Suprapubic skin (tissue), 4 donors: ENCODE measurements around the gene SLC25A11. TPM values are rescaled to one million over a fixed set of nuclear protein-coding genes. Genes with fewer than 3 reads are reported as not detected.

Source experiments
- DNase-seq, 2 donors: peaks; one replicate each; pipeline ENCODE4 v3.0.0-alpha.2; 2019; ENCODE audit warnings: low spot score in 2 of 2
- H3K27ac ChIP-seq: fragments of 200-600 bp; sonication (generic); one replicate; pipeline ENCODE4 v1.5.1; 2019
- H3K27me3 ChIP-seq: fragments of 200-600 bp; sonication (generic); one replicate; pipeline ENCODE4 v1.5.1; 2019
- H3K36me3 ChIP-seq: fragments of 200-600 bp; sonication (generic); one replicate; pipeline ENCODE4 v1.5.1; 2019
- H3K4me1 ChIP-seq: fragments of 200-600 bp; sonication (generic); one replicate; pipeline ENCODE4 v1.5.1; 2019
- H3K4me3 ChIP-seq: fragments of 200-600 bp; sonication (generic); one replicate; pipeline ENCODE4 v1.5.1; 2019; ENCODE audit warnings: mild to moderate bottlenecking
- H3K9me3 ChIP-seq: fragments of 200-600 bp; sonication (generic); one replicate; pipeline ENCODE4 v1.5.1; 2019
- CTCF ChIP-seq, 2 donors: fragments of 200-600 bp in 1 of 2; fragments of 450-650 bp in 1 of 2; sonication (generic) in 1 of 2; IDR thresholded peaks; one replicate each; pipeline ENCODE4 v1.5.1; 2016 to 2019; ENCODE audit warnings: antibody characterized with exemption in 2 of 2, mild to moderate bottlenecking in 1 of 2, moderate library complexity in 1 of 2
- EP300 ChIP-seq: sonication (generic); formaldehyde crosslinking; IDR thresholded peaks from one replicate; pipeline ENCODE4 v1.6.1; 2017; ENCODE audit warnings: antibody characterized with exemption
- POLR2A ChIP-seq, 2 donors: fragments of 450-650 bp; IDR thresholded peaks; one replicate each; pipeline ENCODE4 v1.6.1; 2017; ENCODE audit warnings: antibody characterized with exemption in 2 of 2, mild to moderate bottlenecking in 2 of 2, moderate library complexity in 2 of 2
- POLR2AphosphoS5 ChIP-seq, 3 donors: sonication (generic); formaldehyde crosslinking; IDR thresholded peaks; one replicate each; pipeline ENCODE4 v1.6.1; 2017; ENCODE audit warnings: antibody characterized with exemption in 3 of 3
- WGBS: methylation state at CpG from one replicate; pipeline ENCODE4 v1.1.5; 2018; 5-methylcytosine and 5-hydroxymethylcytosine counted together
- total RNA-seq, 4 donors: library from RNA; depleted of rRNA; stranded (reverse); fragments of >200 nt; gene quantifications; one replicate each; pipeline ENCODE4 v1.1.0, GENCODE V29; 2016

SLC25A11 gene
- total RNA-seq, 4 donors from 2014 or later = 35.7 to 74.3 (median 41.6) TPM

- Histone ChIP-seq H3K9me3 (no peaks in the 10 kb centered on the region), H3K36me3 (peaks cover 10% of the 10 kb centered on the region), H3K4me1 (peaks cover 61% of the 10 kb centered on the region), H3K4me3 (peak overlapping the region; percentile 85), H3K27ac (peak overlapping the region; percentile 98), H3K27me3 (no peaks in the 10 kb centered on the region)
- 1% methylated on average over 38 of the region's 40 CpGs for WGBS
- no peak for TF ChIP-seq POLR2AphosphoS5 (IDR thresholded peaks at IDR 0.05)
- no peak for TF ChIP-seq EP300
- TF ChIP-seq POLR2A (IDR thresholded peaks at IDR 0.05) = no peak
- no peak for TF ChIP-seq CTCF (IDR thresholded peaks at IDR 0.05)
- DNase-seq = peak; percentile 85
These were observed 9.1 kb upstream of the SLC25A11 start for GRCh38 chr17:4948931-4949320.

- Histone ChIP-seq H3K36me3 (peaks cover 15% of the 10 kb centered on the region), H3K27me3 (no peaks in the 10 kb centered on the region), H3K4me1 (peaks cover 60% of the 10 kb centered on the region), H3K4me3 (peak within 1 kb of the TSS; percentile 85), H3K9me3 (no peaks in the 10 kb centered on the region), H3K27ac (peak within 1 kb of the TSS; percentile 98)
- peak in 1 of 2 donors; percentile 82 for TF ChIP-seq POLR2A (IDR thresholded peaks at IDR 0.05)
- no peak for TF ChIP-seq EP300
- peak; percentile 95 to 98 for DNase-seq
- 0% methylated on average over 6 of the region's 59 CpGs for WGBS
These were observed 8.5 kb upstream of the SLC25A11 start, which contains the start of gene PFN1 for GRCh38 chr17:4948166-4948930. TSS of gene PFN1 (minus strand) at chr17:4948530. CDS start at chr17:4948394, 136 bp downstream.

GRCh38 chr17:4947411-4948165 is 7.7 kb upstream of the SLC25A11 start:
- peaks cover 67% of the 10 kb centered on the region for H3K4me1 ChIP-seq
- peak in 1 of 3 donors; percentile 10 for TF ChIP-seq POLR2AphosphoS5 (IDR thresholded peaks at IDR 0.05)
- TF ChIP-seq CTCF (IDR thresholded peaks at IDR 0.05) = no peak
- H3K9me3 ChIP-seq = no peaks in the 10 kb centered on the region
- H3K27me3 ChIP-seq = no peaks in the 10 kb centered on the region
- WGBS = 0% methylated on average over 16 of the region's 56 CpGs
- DNase-seq = peak in 1 of 2 donors; percentile 81
- peak overlapping the region; percentile 85 for H3K4me3 ChIP-seq
- peaks cover 23% of the 10 kb centered on the region for H3K36me3 ChIP-seq
- peak overlapping the region; percentile 98 for H3K27ac ChIP-seq

- TF ChIP-seq EP300 (no peak), CTCF (IDR thresholded peaks at IDR 0.05) (no peak), POLR2A (IDR thresholded peaks at IDR 0.05) (no peak), POLR2AphosphoS5 (IDR thresholded peaks at IDR 0.05) (no peak)
These were observed 7.2 kb upstream of the SLC25A11 start for GRCh38 chr17:4947010-4947410.

GRCh38 chr17:4946312-4946976 is 6.6 kb upstream of the SLC25A11 start:
- DNase-seq = no peak
- Histone ChIP-seq H3K27me3 (no peaks in the 10 kb centered on the region), H3K27ac (peak overlapping the region; percentile 98), H3K4me3 (peak overlapping the region; percentile 85), H3K36me3 (peaks cover 30% of the 10 kb centered on the region), H3K4me1 (peaks cover 79% of the 10 kb centered on the region), H3K9me3 (no peaks in the 10 kb centered on the region)
- 19% methylated on average over 16 of the region's 16 CpGs for WGBS
- no peak for TF ChIP-seq POLR2A (IDR thresholded peaks at IDR 0.05)
- no peak for TF ChIP-seq POLR2AphosphoS5 (IDR thresholded peaks at IDR 0.05)
- TF ChIP-seq EP300 = no peak
- no peak for TF ChIP-seq CTCF (IDR thresholded peaks at IDR 0.05)

More at GRCh38 chr17:4947010-4947410, 7.2 kb upstream of the SLC25A11 start:
- Histone ChIP-seq H3K9me3 (no peaks in the 10 kb centered on the region), H3K4me3 (peak overlapping the region; percentile 85), H3K27ac (peak overlapping the region; percentile 98), H3K27me3 (no peaks in the 10 kb centered on the region), H3K4me1 (peaks cover 73% of the 10 kb centered on the region), H3K36me3 (peaks cover 29% of the 10 kb centered on the region)
- DNase-seq = no peak
- WGBS = 0% methylated on average over 7 of the region's 7 CpGs
